IMR-90 (cell line): ENCODE measurements around the gene MMRN2. TPM values are rescaled to one million over a fixed set of nuclear protein-coding genes. Genes with fewer than 3 reads are reported as not detected.

Experiments
- ATAC-seq: fragments of 200-7000 bp; cut with Tn5 transposase; 2 replicates; pipeline ENCODE4 v1.9.1; 2020; ENCODE audit warnings: low read depth, mild to moderate bottlenecking, moderate library complexity
- BruUV-seq: library from RNA; stranded (reverse); fragments of 400-500 nt; replicated peaks from 2 replicates; lab custom pipeline; 2021; lab: Mats Ljungman, UMichigan
- CTCF ChIA-PET: fragments of 300-600 bp; formaldehyde crosslinking; extraction: SDS; loops from one replicate; lab custom pipeline; 2021; ENCODE audit warnings: antibody characterized with exemption; lab: Yijun Ruan, JAX
- POLR2A ChIA-PET: fragments of 300-600 bp; sonication (Branson Sonifier 250); formaldehyde crosslinking; loops from one replicate; lab custom pipeline; 2022; ENCODE audit warnings: antibody characterized with exemption; ENCODE audit not compliant: unreplicated experiment; lab: Charles Lee
- DNase-seq: peaks from one replicate; pipeline ENCODE4 v3.0.0; 2013
- H2AFZ ChIP-seq: replicated peaks from 2 replicates; pipeline ENCODE3; 2013; ENCODE audit warnings: low read length, mild to moderate bottlenecking; ENCODE audit not compliant: poor library complexity
- H2AK5ac ChIP-seq: 2 replicates; pipeline ENCODE4 v1.6.1; 2013; ENCODE audit warnings: low read depth, low read length, inconsistent platforms
- H2AK9ac ChIP-seq: replicated peaks from 2 replicates; pipeline ENCODE3; 2013; ENCODE audit warnings: mild to moderate bottlenecking, low read depth, low read length, moderate library complexity; ENCODE audit not compliant: poor library complexity
- H2BK120ac ChIP-seq: 2 replicates; pipeline ENCODE4 v1.6.1; 2013; ENCODE audit warnings: low read depth, low read length, inconsistent platforms
- H2BK15ac ChIP-seq: 3 replicates; pipeline ENCODE4 v1.6.1; 2013; ENCODE audit warnings: low read depth, low read length, inconsistent platforms
- H2BK20ac ChIP-seq: 2 replicates; pipeline ENCODE4 v1.6.1; 2013; ENCODE audit warnings: low read depth, mild to moderate bottlenecking, inconsistent platforms, low read length, moderate library complexity
- H2BK5ac ChIP-seq: 2 replicates; pipeline ENCODE4 v1.6.1; 2013; ENCODE audit warnings: mild to moderate bottlenecking, low read depth, low read length, inconsistent platforms; ENCODE audit not compliant: poor library complexity, severe bottlenecking
- H3K14ac ChIP-seq: replicated peaks from 2 replicates; pipeline ENCODE4 v1.6.1; 2013; ENCODE audit warnings: low read depth, low read length, inconsistent platforms
- H3K18ac ChIP-seq: 2 replicates; pipeline ENCODE4 v1.6.1; 2013; ENCODE audit warnings: low read depth, low read length, control low read depth
- H3K23ac ChIP-seq: 2 replicates; pipeline ENCODE4 v1.6.1; 2013; ENCODE audit warnings: low read depth, low read length, inconsistent platforms
- H3K27ac ChIP-seq: 2 replicates; pipeline ENCODE4 v1.5.1; 2013; ENCODE audit warnings: mild to moderate bottlenecking, control low read depth, low read length; ENCODE audit not compliant: insufficient read depth
- H3K27me3 ChIP-seq: 2 replicates; pipeline ENCODE4 v1.6.1; 2013; ENCODE audit warnings: low read length; ENCODE audit not compliant: control insufficient read depth, insufficient read depth
- H3K36me3 ChIP-seq: 2 replicates; pipeline ENCODE4 v1.6.1; 2013; ENCODE audit warnings: low read length, mixed read lengths; ENCODE audit not compliant: control insufficient read depth, insufficient read depth
- H3K4ac ChIP-seq: 2 replicates; pipeline ENCODE4 v1.6.1; 2013; ENCODE audit warnings: low read depth, low read length, inconsistent platforms
- H3K4me1 ChIP-seq: 2 replicates; pipeline ENCODE4 v1.6.1; 2013; ENCODE audit warnings: low read length, mixed read lengths; ENCODE audit not compliant: control insufficient read depth, insufficient read depth
- H3K4me2 ChIP-seq: 2 replicates; pipeline ENCODE4 v1.6.1; 2013; ENCODE audit warnings: low read depth, mild to moderate bottlenecking, control low read depth, low read length, moderate library complexity
- H3K4me3 ChIP-seq: 2 replicates; pipeline ENCODE4 v1.5.1; 2013; ENCODE audit warnings: low read depth, mild to moderate bottlenecking, control low read depth, low read length, moderate library complexity; ENCODE audit not compliant: insufficient read depth
- H3K56ac ChIP-seq: 2 replicates; pipeline ENCODE4 v1.6.1; 2013; ENCODE audit warnings: low read length, inconsistent platforms; ENCODE audit not compliant: insufficient read depth; ENCODE audit errors: extremely low read depth
- H3K79me1 ChIP-seq, 2 experiments: 2 replicates each; pipeline ENCODE4 v1.6.1; 2013; ENCODE audit warnings: low read length in 2 of 2, inconsistent platforms in 1 of 2, low read depth in 1 of 2
- H3K9ac ChIP-seq: 2 replicates; pipeline ENCODE4 v1.6.1; 2013; ENCODE audit warnings: low read depth, low read length, control low read depth
- H3K9me1 ChIP-seq: 2 replicates; pipeline ENCODE4 v1.6.1; 2013; ENCODE audit warnings: low read length, inconsistent platforms; ENCODE audit not compliant: insufficient read depth
- H3K9me3 ChIP-seq: 2 replicates; pipeline ENCODE4 v1.6.1; 2013; ENCODE audit warnings: low read length; ENCODE audit not compliant: control insufficient read depth, insufficient read depth
- H4K20me1 ChIP-seq: 2 replicates; pipeline ENCODE4 v1.6.1; 2013; ENCODE audit warnings: low read length, inconsistent platforms; ENCODE audit not compliant: insufficient read depth
- H4K5ac ChIP-seq: 2 replicates; pipeline ENCODE4 v1.6.1; 2013; ENCODE audit warnings: mild to moderate bottlenecking, low read depth, low read length, control low read depth
- H4K8ac ChIP-seq, 2 experiments: 2 replicates each; pipeline ENCODE4 v1.6.1; 2013; ENCODE audit warnings: low read depth in 2 of 2, low read length in 2 of 2, control low read depth in 1 of 2, inconsistent platforms in 1 of 2
- H4K91ac ChIP-seq: 2 replicates; pipeline ENCODE4 v1.6.1; 2013; ENCODE audit warnings: low read depth, low read length, inconsistent platforms; ENCODE audit not compliant: insufficient read depth
- BHLHE40 ChIP-seq: fragments of 150-350 bp; IDR thresholded peaks from 2 replicates; pipeline ENCODE4 v1.6.1; 2016; ENCODE audit warnings: mild to moderate bottlenecking, low read depth, low read length
- CEBPB ChIP-seq: IDR thresholded peaks from 2 replicates; pipeline ENCODE4 v1.6.1; 2012; ENCODE audit warnings: low read depth, low read length, improper control_type of control experiment
- CHD1 ChIP-seq: IDR thresholded peaks from 2 replicates; pipeline ENCODE4 v1.6.1; 2012; ENCODE audit warnings: low read depth, low read length, improper control_type of control experiment
- FOS ChIP-seq: fragments of 150-350 bp; IDR thresholded peaks from 2 replicates; pipeline ENCODE4 v1.6.1; 2016; ENCODE audit warnings: low read depth, low read length
- MAFK ChIP-seq: IDR thresholded peaks from 2 replicates; pipeline ENCODE4 v1.6.1; 2012; ENCODE audit warnings: low read depth, low read length, improper control_type of control experiment
- MAZ ChIP-seq: IDR thresholded peaks from 2 replicates; pipeline ENCODE4 v1.6.1; 2012; ENCODE audit warnings: low read depth, mild to moderate bottlenecking, low read length, improper control_type of control experiment, moderate library complexity, borderline replicate concordance
- MXI1 ChIP-seq: IDR thresholded peaks from 2 replicates; pipeline ENCODE4 v1.6.1; 2012; ENCODE audit warnings: low read depth, mild to moderate bottlenecking, low read length, moderate library complexity, borderline replicate concordance
- NFE2L2 ChIP-seq: fragments of 150-350 bp; IDR thresholded peaks from 2 replicates; pipeline ENCODE4 v1.6.1; 2016; ENCODE audit warnings: low read depth, mild to moderate bottlenecking, low read length
- POLR2A ChIP-seq: IDR thresholded peaks from 2 replicates; pipeline ENCODE4 v1.6.1; 2012; ENCODE audit warnings: mild to moderate bottlenecking, low read depth, low read length
- RAD21 ChIP-seq: IDR thresholded peaks from 2 replicates; pipeline ENCODE4 v1.6.1; 2012; ENCODE audit warnings: low read length, improper control_type of control experiment
- RCOR1 ChIP-seq: IDR thresholded peaks from 2 replicates; pipeline ENCODE4 v1.6.1; 2012; ENCODE audit warnings: mild to moderate bottlenecking, low read length, improper control_type of control experiment; ENCODE audit not compliant: insufficient replicate concordance
- RFX5 ChIP-seq: IDR thresholded peaks from 2 replicates; pipeline ENCODE4 v1.8.0; 2012; ENCODE audit warnings: low read depth, mild to moderate bottlenecking, low read length, moderate library complexity
- SMC3 ChIP-seq: fragments of 150-350 bp; IDR thresholded peaks from 2 replicates; pipeline ENCODE4 v1.6.1; 2016; ENCODE audit warnings: low read depth, mild to moderate bottlenecking, antibody characterized with exemption, low read length, moderate library complexity
- WGBS, 2 experiments: methylation state at CpG; one replicate each; pipeline versions ENCODE4 v1.1.5 to v1.1.7; 2013; ENCODE audit warnings: missing lambda C conversion rate in 2 of 2; ENCODE audit not compliant: insufficient read length in 1 of 2; ENCODE audit errors: extremely low coverage in 2 of 2; 5-methylcytosine and 5-hydroxymethylcytosine counted together
- dilution Hi-C: fragments of 300-500 bp; cut with HindIII; formaldehyde crosslinking; loops from one replicate; pipeline ENCODE4 v1.14.3; 2018; ENCODE audit warnings: low sequenced_read_pairs; ENCODE audit not compliant: unreplicated experiment
- in situ Hi-C: fragments of 300-500 bp; cut with MboI; formaldehyde crosslinking; loops from 3 replicates; pipeline ENCODE4 v1.14.3; 2019; ENCODE audit warnings: low sequenced_read_pairs, inconsistent platforms, mixed read lengths
- intact Hi-C: fragments of 100-400 bp; cut with micrococcal nuclease; formaldehyde crosslinking; loops from 2 replicates; pipeline ENCODE4 v1.10.0; 2022
- polyA plus RNA-seq, 3 experiments: library from polyadenylated mRNA; depleted of rRNA; stranded (reverse); fragments of >200 nt; gene quantifications; 2 replicates each; pipeline ENCODE4 v1.2.3, GENCODE V29; 2012; ENCODE audit warnings: low replicate concordance in 1 of 3
- total RNA-seq: library from RNA; depleted of rRNA; stranded (reverse); fragments of >200 nt; gene quantifications from 2 replicates; pipeline ENCODE4 v1.2.3, GENCODE V29; 2012
- TF ChIP-seq, protein P1 (sequence below): conservative IDR thresholded peaks from 2 replicates; pipeline ENCODE4 v1.5.1; 2012; ENCODE audit warnings: mild to moderate bottlenecking, low read depth, low read length, improper control_type of control experiment
- TF ChIP-seq, protein P2 (sequence below): fragments of 150-350 bp; IDR thresholded peaks from 2 replicates; pipeline ENCODE4 v1.6.1; 2016; ENCODE audit warnings: low read depth, mild to moderate bottlenecking, low read length, moderate library complexity, borderline replicate concordance
- TF ChIP-seq, protein P3 (sequence below): fragments of 150-350 bp; IDR thresholded peaks from 2 replicates; pipeline ENCODE4 v1.6.1; 2017; ENCODE audit warnings: mild to moderate bottlenecking, antibody characterized with exemption, low read length, low read depth

MMRN2 gene
- total and polyA plus RNA-seq, 2 of the 4 experiments (the other 2 are of a cell fraction), result 1.6 to 1.8 TPM

DNA sequence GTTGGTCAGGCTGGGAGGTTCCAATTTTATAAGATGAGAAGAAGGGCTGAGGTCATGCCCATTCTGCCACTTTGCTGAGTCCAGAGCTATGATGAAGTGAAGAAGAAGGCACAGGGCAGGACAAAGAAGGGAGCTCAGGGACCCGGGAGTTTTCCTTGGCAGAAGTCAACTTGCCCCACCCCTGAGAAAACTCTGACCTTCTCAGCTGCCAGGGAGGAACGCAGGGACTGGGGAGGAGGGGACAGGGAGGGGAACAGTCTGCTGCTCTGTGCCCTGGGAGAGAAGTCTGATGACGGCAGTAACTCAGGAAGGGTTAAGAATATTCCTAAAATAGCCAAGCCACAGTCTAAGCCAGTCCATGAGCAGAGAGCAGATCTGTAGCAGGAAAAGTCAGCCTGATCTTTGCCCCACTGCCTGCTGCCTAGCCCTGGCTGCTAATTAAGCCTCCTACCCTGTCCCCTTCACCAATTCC is 22.6 kb upstream of the MMRN2 start:
- WGBS, 2 experiments, result no CpG with 5 or more reads among the region's 3 CpGs
- TF ChIP-seq RFX5, result no peak
- no peak for TF ChIP-seq CEBPB
- TF ChIP-seq MXI1, result no peak
- TF ChIP-seq, protein P1, sequence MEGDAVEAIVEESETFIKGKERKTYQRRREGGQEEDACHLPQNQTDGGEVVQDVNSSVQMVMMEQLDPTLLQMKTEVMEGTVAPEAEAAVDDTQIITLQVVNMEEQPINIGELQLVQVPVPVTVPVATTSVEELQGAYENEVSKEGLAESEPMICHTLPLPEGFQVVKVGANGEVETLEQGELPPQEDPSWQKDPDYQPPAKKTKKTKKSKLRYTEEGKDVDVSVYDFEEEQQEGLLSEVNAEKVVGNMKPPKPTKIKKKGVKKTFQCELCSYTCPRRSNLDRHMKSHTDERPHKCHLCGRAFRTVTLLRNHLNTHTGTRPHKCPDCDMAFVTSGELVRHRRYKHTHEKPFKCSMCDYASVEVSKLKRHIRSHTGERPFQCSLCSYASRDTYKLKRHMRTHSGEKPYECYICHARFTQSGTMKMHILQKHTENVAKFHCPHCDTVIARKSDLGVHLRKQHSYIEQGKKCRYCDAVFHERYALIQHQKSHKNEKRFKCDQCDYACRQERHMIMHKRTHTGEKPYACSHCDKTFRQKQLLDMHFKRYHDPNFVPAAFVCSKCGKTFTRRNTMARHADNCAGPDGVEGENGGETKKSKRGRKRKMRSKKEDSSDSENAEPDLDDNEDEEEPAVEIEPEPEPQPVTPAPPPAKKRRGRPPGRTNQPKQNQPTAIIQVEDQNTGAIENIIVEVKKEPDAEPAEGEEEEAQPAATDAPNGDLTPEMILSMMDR, result no peak
- no peak for TF ChIP-seq RCOR1
- no peak for TF ChIP-seq SMC3
- TF ChIP-seq MAFK, result no peak
- TF ChIP-seq, protein P2, sequence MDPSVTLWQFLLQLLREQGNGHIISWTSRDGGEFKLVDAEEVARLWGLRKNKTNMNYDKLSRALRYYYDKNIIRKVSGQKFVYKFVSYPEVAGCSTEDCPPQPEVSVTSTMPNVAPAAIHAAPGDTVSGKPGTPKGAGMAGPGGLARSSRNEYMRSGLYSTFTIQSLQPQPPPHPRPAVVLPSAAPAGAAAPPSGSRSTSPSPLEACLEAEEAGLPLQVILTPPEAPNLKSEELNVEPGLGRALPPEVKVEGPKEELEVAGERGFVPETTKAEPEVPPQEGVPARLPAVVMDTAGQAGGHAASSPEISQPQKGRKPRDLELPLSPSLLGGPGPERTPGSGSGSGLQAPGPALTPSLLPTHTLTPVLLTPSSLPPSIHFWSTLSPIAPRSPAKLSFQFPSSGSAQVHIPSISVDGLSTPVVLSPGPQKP, result no peak
- TF ChIP-seq CHD1, result no peak
- TF ChIP-seq, protein P3, sequence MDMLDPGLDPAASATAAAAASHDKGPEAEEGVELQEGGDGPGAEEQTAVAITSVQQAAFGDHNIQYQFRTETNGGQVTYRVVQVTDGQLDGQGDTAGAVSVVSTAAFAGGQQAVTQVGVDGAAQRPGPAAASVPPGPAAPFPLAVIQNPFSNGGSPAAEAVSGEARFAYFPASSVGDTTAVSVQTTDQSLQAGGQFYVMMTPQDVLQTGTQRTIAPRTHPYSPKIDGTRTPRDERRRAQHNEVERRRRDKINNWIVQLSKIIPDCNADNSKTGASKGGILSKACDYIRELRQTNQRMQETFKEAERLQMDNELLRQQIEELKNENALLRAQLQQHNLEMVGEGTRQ, result no peak
- TF ChIP-seq FOS, result no peak
- no peak for TF ChIP-seq POLR2A
- TF ChIP-seq NFE2L2, result no peak
- TF ChIP-seq BHLHE40, result no peak
- no peak for TF ChIP-seq RAD21
- no peak for TF ChIP-seq MAZ
- Histone ChIP-seq H3K27me3 (no peaks in the 10 kb centered on the region), H2AK5ac (no peak overlapping the region; the same call in 1 of the 2 replicates), H3K4me1 (peaks cover 7% of the 10 kb centered on the region), H3K18ac (no peak overlapping the region), H2BK15ac (no peak overlapping the region), H2AK9ac (no peak overlapping the region), H3K36me3 (no peaks in the 10 kb centered on the region), H4K8ac (peak overlapping the region in 1 of 2 experiments; percentile 22; a peak in 2 of 4 replicates), H3K23ac (no peak overlapping the region; the same call in 1 of the 2 replicates), H2BK20ac (no peak overlapping the region), H3K27ac (no peak overlapping the region), H3K4me2 (0 out of 2 replicates have a peak overlapping the region, but pooled peaks have one; percentile 14), H4K5ac (no peak overlapping the region), H3K4ac (no peak overlapping the region), H2BK5ac (no peak overlapping the region), H3K9ac (no peak overlapping the region), H4K91ac (no peak overlapping the region), H2BK120ac (no peak overlapping the region), H3K9me1 (peaks cover 5% of the 10 kb centered on the region; the same call in 1 of the 2 replicates), H4K20me1 (no peaks in the 10 kb centered on the region), H3K9me3 (no peaks in the 10 kb centered on the region), H3K4me3 (no peak overlapping the region), H2AFZ (peak overlapping the region; percentile 75), H3K56ac (no peak overlapping the region), H3K14ac (no peak overlapping the region), H3K79me1 (no peaks in the 10 kb centered on the region)
- ChIA-PET POLR2A (no interaction called here), CTCF (no interaction called here)
- in situ Hi-C loops, result no loop called here
- intact Hi-C loops, result no loop called here
- no TSS peak for BruUV-seq
- ATAC-seq (peak; percentile 46), DNase-seq (no peak)
- dilution Hi-C loops, result no loop called here
